MM.1S (cell line): ENCODE results near the gene SLIT3.

ENCODE experiments used
- CTCF ChIP-seq: fragments of 300-600 bp; sonication (generic); IDR thresholded peaks from 2 replicates; pipeline ENCODE4 v1.5.1; 2016; ENCODE audit warnings: antibody characterized with exemption, low read length, mixed read lengths
- EZH2 ChIP-seq: fragments of 300-600 bp; sonication (generic); optimal IDR thresholded peaks from 2 replicates; pipeline ENCODE3; 2017; ENCODE audit warnings: low read depth, mild to moderate bottlenecking, antibody characterized with exemption, low read length, mixed read lengths

- no peak for TF ChIP-seq EZH2
- TF ChIP-seq CTCF, result no peak
Measured at GRCh38 chr5:168713051-168713450, 587.9 kb downstream of the SLIT3 start.
